ENCODE measurements around the gene PITRM1. TPM values are rescaled to one million over a fixed set of nuclear protein-coding genes. Genes with fewer than 3 reads are reported as not detected.

The PITRM1 gene
- total and polyA plus RNA-seq, 11 donors: 65.8 to 128 (median 91.8) TPM

DNA sequence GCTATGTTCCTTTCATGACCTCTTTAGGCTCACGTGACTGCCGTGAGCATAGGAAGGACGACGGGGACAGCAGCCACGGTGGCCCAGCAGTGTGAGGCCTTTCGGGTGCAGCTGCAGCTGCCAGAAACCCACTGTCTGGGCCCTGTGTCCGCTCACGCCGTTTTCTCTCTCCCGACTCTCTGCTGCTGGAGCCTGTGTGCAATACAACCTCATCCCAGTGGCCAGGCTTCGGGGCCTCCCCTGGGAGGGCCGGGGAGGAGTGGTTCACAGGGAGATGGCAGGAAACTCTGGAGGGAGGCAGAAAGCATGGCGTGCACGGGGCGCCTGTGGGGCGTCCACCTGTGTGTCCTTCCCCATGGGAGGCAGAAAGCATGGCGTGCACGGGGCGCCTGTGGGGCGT, 66.7 kb downstream of the PITRM1 start:
- H3K27me3 ChIP-seq: no peaks in the 10 kb centered on the region
- TF ChIP-seq CTCF (IDR thresholded peaks at IDR 0.05) (no peak), POLR2A (IDR thresholded peaks at IDR 0.05) (no peak)
- H3K27ac ChIP-seq: peak overlapping the region in 2 of 12 donors; percentile 1 to 71
- H3K36me3 ChIP-seq: peaks cover 0 to 79% (median 45%) of the 10 kb centered on the region in 9 donors
- H3K4me3 ChIP-seq: no peak overlapping the region
- 74 to 86% (median 79%) methylated on average over 13 to 17 of the region's 20 CpGs for WGBS, 4 donors
- DNase-seq (peak in 1 of 5 donors; percentile 26), ATAC-seq (no peak)
- H3K4me1 ChIP-seq: peaks cover 0 to 55% (median 19%) of the 10 kb centered on the region in 12 donors
- intact Hi-C loops (cut with DNase I): loop anchor here in 1 of 10 donors (5.0 kb wide), 1 partner anchor 39 kb away; the partner anchor contains the start of gene PFKP
- H3K9me3 ChIP-seq: no peaks in the 10 kb centered on the region

- peaks cover 0 to 79% (median 44%) of the 10 kb centered on the region in 9 donors for H3K36me3 ChIP-seq
- peak in 1 of 5 donors; percentile 25 for DNase-seq
- no peaks in the 10 kb centered on the region for H3K9me3 ChIP-seq
- intact Hi-C loops (cut with DNase I): loop anchor here in 1 of 10 donors (5.0 kb wide), 1 partner anchor 38 kb away; the partner anchor contains the start of gene PFKP
- peaks cover 0 to 49% (median 18%) of the 10 kb centered on the region in 12 donors for H3K4me1 ChIP-seq
- H3K4me3 ChIP-seq: no peak overlapping the region
- TF ChIP-seq CTCF (IDR thresholded peaks at IDR 0.05) (no peak), POLR2A (IDR thresholded peaks at IDR 0.05) (no peak)
- H3K27me3 ChIP-seq: no peaks in the 10 kb centered on the region
- 85 to 91% (median 89%) methylated on average over 18 to 20 of the region's 20 CpGs for WGBS, 4 donors
- ATAC-seq: no peak
- peak overlapping the region in 7 of 12 donors; percentile 19 to 72 (median 70) for H3K27ac ChIP-seq
Observed at GRCh38 chr10:3105166-3105565, 67.4 kb downstream of the PITRM1 start.

DNA sequence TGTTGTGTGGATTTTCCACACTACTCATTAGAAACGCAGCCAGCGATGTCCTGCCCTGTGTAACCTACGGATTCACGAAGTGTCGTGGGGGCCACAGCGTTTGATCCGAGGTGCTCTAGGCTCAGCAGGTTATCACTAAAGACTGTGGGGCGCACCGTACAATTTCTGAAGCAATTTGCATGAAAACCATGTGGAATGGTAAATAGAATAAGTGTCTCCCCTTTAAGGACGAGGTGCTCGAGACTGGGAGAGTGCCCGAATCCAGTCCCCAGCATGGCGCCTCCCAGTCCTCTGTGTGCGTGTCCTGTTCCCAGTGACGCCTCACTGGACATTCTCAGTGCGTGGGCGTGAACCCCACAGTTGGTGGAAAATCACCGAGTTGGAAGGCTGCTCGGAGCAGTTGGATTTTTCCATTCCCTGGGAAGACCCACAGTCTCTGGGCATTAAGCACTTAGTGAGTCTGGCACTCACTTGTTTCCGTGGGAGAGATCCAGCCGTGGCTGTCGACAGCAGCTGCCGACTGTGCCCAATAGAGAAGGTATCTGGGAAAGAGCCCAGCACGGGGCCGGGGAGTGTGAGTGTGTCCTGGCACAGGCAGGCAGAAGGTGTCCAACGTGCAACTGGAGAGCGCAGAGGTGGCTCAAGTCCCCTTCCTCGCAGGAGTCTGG, 68.2 kb downstream of the PITRM1 start:
- peaks cover 0 to 77% (median 42%) of the 10 kb centered on the region in 9 donors for H3K36me3 ChIP-seq
- no peaks in the 10 kb centered on the region for H3K27me3 ChIP-seq
- no peaks in the 10 kb centered on the region for H3K9me3 ChIP-seq
- WGBS, 4 donors: 63 to 80% (median 73%) methylated on average over 25 to 28 of the region's 28 CpGs
- TF ChIP-seq POLR2A (IDR thresholded peaks at IDR 0.05) (no peak), CTCF (IDR thresholded peaks at IDR 0.05) (no peak)
- peaks cover 0 to 49% (median 18%) of the 10 kb centered on the region in 12 donors for H3K4me1 ChIP-seq
- H3K4me3 ChIP-seq: no peak overlapping the region
- intact Hi-C loops (cut with DNase I): no loop called here
- ATAC-seq (peak; percentile 40 to 68 (median 61)), DNase-seq (peak in 4 of 5 donors; percentile 62 to 89 (median 74))
- peak overlapping the region in 9 of 12 donors; percentile 19 to 72 (median 70) for H3K27ac ChIP-seq

GRCh38 chr10:3103646-3104045, 68.9 kb downstream of the PITRM1 start:
- Histone ChIP-seq H3K9me3 (no peaks in the 10 kb centered on the region), H3K4me1 (peaks cover 0 to 49% (median 17%) of the 10 kb centered on the region in 12 donors), H3K27me3 (no peaks in the 10 kb centered on the region), H3K36me3 (peaks cover 0 to 74% (median 36%) of the 10 kb centered on the region in 9 donors), H3K4me3 (no peak overlapping the region), H3K27ac (peak overlapping the region in 7 of 12 donors; percentile 13 to 72 (median 57))
- WGBS, 4 donors: 93 to 96% (median 94%) methylated on average over 30 of the region's 30 CpGs
- DNase-seq: no peak
- intact Hi-C loops (cut with DNase I): no loop called here
- no peak for ATAC-seq
- TF ChIP-seq POLR2A (IDR thresholded peaks at IDR 0.05) (no peak), CTCF (IDR thresholded peaks at IDR 0.05) (no peak)

Data from heart left ventricle (tissue), 16 donors.